HG03039 (cell line): ENCODE results near the gene ADORA3.
"Not testable (repeated sequence)": the region's sequence is repeated elsewhere in the genome, so short reads cannot be mapped to it uniquely, and the experiment has no call there.

Source experiments
- ATAC-seq: cut with Tn5 transposase; IDR thresholded peaks from one replicate; pipeline ENCODE4 v1.9.1; 2021; ENCODE audit warnings: mild to moderate bottlenecking, moderate library complexity; ENCODE audit not compliant: unreplicated experiment

The ADORA3 gene

DNA sequence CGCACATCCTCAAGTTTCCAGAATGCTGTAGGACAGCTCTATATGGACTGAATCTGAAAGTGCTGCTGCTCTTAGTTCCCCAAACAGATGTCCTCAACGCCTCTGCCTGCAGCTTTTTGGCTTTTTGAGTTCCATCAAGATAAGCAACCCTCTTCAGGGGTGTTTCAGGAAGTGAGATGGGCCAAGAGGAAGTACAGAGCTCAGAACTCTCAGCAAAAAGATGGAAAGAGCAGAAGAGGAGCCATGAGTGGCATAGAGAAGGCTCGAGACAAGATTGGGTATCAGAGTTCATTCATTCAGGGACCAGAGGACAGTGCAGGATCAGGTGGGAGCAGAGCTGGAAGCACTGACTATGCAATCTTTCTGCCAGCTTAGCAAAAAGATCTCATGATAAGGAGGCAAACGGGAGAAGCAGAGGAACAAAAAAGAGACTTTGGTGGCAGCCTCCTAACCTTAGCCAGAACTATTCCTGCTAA is at the start of gene ADORA3, which contains the start of gene TMIGD3:
Gene ADORA3, minus strand, starts transcription at position 49 of the 476 bp plus-strand sequence. CDS start 279 bp downstream, outside the sequence.
Gene TMIGD3, minus strand, starts transcription at position 49 of the 476 bp plus-strand sequence. CDS start 279 bp downstream, outside the sequence.
- no peak for ATAC-seq

GRCh38 chr1:111553196-111553595 is 49.8 kb upstream of the ADORA3 start:
- ATAC-seq: no peak

- no peak for ATAC-seq
Measured at GRCh38 chr1:111552587-111552986, 49.2 kb upstream of the ADORA3 start.

GRCh38 chr1:111551623-111552411 is 48.4 kb upstream of the ADORA3 start:
- no peak for ATAC-seq

- not testable (repeated sequence) for ATAC-seq
Measured at GRCh38 chr1:111547786-111548185, 44.4 kb upstream of the ADORA3 start.

- no peak for ATAC-seq
Measured at GRCh38 chr1:111542187-111542586, 38.8 kb upstream of the ADORA3 start.

DNA sequence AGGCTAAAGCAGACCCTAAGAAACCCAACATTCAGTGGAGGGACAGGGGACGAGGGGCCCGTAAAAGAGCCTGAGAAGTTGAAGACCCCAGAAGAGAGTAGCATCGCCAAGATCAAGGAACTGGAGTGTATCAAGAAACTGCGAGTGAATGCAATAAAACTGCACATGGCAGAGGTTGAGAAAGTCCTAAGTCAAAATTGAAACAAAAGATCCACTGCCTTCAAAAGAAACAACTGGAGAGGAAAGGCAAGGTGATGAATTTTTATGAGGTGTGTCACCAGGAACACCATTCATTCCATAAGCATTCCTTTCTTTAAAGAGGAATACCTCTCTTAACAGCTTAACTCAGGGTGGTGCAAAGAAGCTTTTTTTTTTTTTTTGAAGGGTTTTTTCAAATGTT is 38.3 kb upstream of the ADORA3 start:
- no peak for ATAC-seq

- no peak for ATAC-seq
Measured at GRCh38 chr1:111540928-111541327, 37.5 kb upstream of the ADORA3 start.

GRCh38 chr1:111538343-111539025 is 35.1 kb upstream of the ADORA3 start:
- no peak for ATAC-seq

- ATAC-seq: no peak
Measured at GRCh38 chr1:111535256-111536191, 32.1 kb upstream of the ADORA3 start.

DNA sequence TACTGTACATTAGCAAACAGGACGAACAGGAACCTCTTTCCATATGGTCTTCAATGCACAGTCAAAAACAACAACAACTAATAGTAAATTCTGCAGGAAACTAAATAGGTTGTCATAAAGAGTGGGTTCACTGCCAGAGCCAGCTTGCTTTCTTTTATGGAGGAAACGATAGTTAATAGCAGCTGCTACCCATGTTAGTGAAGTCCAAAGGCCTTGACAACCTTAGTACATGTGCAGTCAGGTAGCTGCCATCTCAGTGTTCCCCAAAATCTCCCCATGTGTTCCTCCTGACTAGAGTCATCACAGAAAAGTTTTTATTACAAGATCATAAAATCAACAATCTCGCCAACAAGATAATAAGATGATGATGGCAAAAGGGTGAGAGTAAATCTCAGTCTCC is 16.6 kb upstream of the ADORA3 start:
- no peak for ATAC-seq

DNA sequence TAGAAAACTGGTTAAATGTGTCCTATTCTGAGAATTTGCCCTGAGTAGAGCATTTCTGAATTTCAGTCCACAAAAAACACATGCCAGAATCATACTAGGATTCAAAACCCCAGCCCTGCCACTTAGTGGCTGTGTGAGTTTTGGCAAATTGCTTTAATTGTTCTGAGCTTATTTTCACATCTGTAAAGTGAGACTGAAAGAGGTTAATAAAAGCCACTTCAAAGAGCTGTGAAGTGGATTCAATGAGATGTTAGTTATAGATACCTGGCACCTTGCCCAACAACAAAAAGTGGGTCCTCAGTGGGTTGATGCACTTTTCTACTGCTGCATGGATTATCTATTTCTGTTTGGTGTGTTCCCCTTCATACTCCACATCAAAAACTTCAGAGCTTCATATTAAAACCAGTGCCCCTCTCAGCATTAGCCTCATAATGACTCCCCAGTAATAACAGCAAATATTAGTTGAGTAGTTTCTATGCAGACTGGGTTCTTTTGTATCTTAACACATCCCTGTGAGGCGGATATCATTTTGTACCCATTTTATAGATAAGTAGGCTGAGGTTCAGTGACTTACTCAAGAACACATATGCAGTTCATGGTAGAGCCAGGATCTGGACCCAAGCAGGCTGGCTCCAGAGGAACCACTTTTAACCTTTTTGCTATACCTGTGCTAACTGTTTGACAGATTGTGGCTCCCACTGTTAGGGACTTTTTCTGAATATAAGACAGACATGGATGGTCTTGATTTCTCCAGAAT is 14.2 kb upstream of the ADORA3 start:
- no peak for ATAC-seq

- no peak for ATAC-seq
Measured at GRCh38 chr1:111516005-111516535, 12.6 kb upstream of the ADORA3 start.

DNA sequence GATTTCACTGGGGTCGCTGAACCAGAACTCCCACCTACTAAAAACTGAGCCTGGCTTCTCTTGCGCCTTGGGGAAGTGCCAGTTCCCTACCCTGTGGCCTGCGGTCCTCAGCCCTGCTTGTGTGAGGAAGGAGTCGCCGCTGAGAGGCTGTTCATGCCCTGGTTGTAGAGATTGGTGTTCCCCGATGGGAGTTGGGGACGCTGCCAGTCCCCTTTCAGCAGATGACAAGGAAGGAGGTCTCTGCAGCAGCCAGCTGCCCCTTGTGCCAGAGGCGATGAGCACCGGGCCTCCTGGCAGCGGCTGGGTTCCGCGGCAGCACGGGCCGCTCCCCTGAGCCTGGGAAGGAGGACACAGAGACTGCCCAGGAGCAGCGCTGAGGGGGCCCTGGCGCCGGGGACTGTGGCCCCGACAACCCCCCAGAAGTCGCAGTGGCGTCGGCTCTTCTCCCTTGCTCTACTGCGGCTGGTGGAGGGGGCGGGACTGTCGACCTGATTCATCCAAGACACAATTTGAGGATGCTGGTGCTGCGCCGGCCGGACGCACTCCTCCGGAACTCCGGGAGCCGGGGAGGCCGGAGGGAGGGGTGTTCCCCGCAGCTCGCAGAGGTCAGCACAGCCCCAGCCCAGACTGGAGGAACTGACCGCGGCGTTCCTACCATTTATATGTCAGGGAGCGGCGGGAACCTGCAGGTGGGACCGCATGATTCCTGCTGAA is 12.0 kb upstream of the ADORA3 start:
- no peak for ATAC-seq

- ATAC-seq: no peak
Measured at GRCh38 chr1:111513410-111514020, 10.1 kb upstream of the ADORA3 start.

DNA sequence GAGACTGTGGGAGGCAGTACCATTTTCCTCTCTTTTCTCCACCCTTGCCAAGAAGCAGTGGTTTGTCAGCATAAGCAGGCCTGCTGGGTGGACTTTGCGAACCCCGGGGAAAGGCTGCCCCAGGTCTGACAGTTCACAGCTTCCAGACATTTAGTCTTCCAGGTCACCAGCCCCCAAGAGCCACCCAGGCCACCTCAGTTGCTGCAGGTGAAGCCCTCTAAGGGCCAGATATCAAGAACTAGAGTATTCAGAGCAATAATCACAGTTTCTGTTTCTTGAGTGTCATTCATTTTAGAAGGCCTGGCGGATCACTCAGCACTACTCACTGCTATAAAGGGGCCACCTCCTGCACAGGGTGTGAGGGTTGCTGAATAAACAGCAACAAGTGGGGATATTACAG is 9.5 kb upstream of the ADORA3 start:
- no peak for ATAC-seq

DNA sequence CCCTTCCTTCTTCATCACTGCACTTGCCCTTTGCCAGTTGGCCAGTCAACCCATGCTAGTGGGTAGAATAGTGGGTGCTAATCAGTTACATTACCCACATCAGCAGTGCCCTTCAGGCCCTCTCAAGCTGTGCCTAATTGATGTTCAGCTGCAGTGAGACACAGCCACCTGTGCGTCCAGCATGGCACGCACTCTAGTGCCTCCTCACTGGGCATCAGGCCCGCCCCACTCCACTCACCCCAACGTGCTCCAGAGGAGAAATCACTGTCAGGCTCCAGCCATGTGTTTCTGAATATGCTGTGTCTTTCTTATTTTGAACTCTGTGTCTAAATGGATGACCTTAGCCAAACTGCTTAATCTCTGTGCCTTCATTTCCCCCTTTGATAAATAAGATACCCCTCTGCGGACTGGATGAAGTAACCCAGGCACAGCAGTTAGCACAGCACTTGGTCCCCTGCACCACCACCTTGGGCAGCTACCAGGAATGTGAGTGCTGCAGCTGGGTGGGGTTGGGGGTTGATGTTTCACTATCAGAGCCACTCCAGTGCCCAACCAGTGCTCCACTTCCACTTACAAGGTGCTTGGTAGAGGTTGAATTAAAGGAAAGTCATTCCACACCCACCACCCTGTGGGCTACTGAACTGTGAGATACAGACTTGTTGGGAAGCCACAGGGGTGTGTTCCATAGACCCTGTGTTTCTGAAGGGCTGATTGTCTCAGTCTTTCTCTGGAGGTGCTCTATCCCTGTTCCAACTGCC is 8.9 kb upstream of the ADORA3 start:
- ATAC-seq: no peak

DNA sequence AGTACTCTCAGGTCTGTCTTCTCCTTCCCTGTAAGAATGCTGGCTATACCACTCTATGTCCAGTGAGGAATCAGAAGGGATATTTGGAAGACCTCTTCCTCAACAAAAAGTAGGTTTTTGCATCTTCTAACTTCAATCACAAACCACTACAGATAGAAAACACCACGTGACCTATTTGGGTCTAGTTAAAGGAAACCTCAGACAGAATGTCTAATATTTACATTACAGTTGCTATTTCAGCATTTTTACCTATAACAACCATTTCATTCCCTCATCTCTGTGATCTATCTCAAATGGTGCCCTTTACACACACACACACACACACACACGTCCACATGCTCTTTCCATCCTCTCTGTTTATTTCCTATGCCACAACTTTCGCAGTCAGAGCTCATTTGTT is 7.9 kb upstream of the ADORA3 start:
- ATAC-seq: no peak
